ENCODE data around the gene DEPDC7. TPM values are rescaled to one million over a fixed set of nuclear protein-coding genes. Genes with fewer than 3 reads are reported as not detected.
"Not testable (repeated sequence)": the region's sequence is repeated elsewhere in the genome, so short reads cannot be mapped to it uniquely, and the experiment has no call there.

The DEPDC7 gene
- total and polyA plus RNA-seq, 3 donors from 2014 or later = 14.9 to 47.7 (median 23.2) TPM

- Histone ChIP-seq H3K36me3 (ENCODE audit: low read depth, missing control alignments) (no peaks in the 10 kb centered on the region), H3K27ac (no peak overlapping the region), H3K4me3 (no peak overlapping the region), H3K9me3 (no peaks in the 10 kb centered on the region), H3K27me3 (no peaks in the 10 kb centered on the region), H3K4me1 (no peaks in the 10 kb centered on the region)
- 71 to 72% methylated on average over 4 of the region's 4 CpGs for WGBS, 2 donors
- intact Hi-C loops (cut with DNase I; ENCODE audit: low total_unique reads) = no loop called here
- no peak for TF ChIP-seq POLR2A (IDR thresholded peaks at IDR 0.05)
- TF ChIP-seq CTCF (IDR thresholded peaks at IDR 0.05) = no peak
- DNase-seq = no peak
Observed at GRCh38 chr11:33027846-33028536, 12.3 kb downstream of the DEPDC7 start.

- Histone ChIP-seq H3K27ac (no peak overlapping the region), H3K4me3 (no peak overlapping the region)
- TF ChIP-seq CTCF (IDR thresholded peaks at IDR 0.05) (no peak), POLR2A (IDR thresholded peaks at IDR 0.05) (no peak)
Observed at GRCh38 chr11:33028537-33028914, 12.8 kb downstream of the DEPDC7 start.

GRCh38 chr11:33029218-33029617 lies 13.5 kb downstream of the DEPDC7 start:
- 89 to 93% methylated on average over 6 of the region's 6 CpGs for WGBS, 2 donors
- intact Hi-C loops (cut with DNase I; ENCODE audit: low total_unique reads); DNase-seq; H3K27me3 ChIP-seq; H3K36me3 ChIP-seq (ENCODE audit: low read depth, missing control alignments); H3K9me3 ChIP-seq; H3K4me3 ChIP-seq; H3K4me1 ChIP-seq; H3K27ac ChIP-seq: not testable (repeated sequence)

More at GRCh38 chr11:33028537-33028914, 12.8 kb downstream of the DEPDC7 start:
- no peaks in the 10 kb centered on the region for H3K36me3 ChIP-seq (ENCODE audit: low read depth, missing control alignments)
- no peak for DNase-seq
- no peaks in the 10 kb centered on the region for H3K9me3 ChIP-seq
- no peaks in the 10 kb centered on the region for H3K4me1 ChIP-seq
- H3K27me3 ChIP-seq = no peaks in the 10 kb centered on the region
- 75% methylated on average over 2 of the region's 2 CpGs for WGBS, 2 donors
- intact Hi-C loops (cut with DNase I; ENCODE audit: low total_unique reads) = no loop called here

GRCh38 chr11:33033493-33033892 lies 17.8 kb downstream of the DEPDC7 start:
- H3K4me1 ChIP-seq = no peaks in the 10 kb centered on the region
- H3K9me3 ChIP-seq = no peaks in the 10 kb centered on the region
- no peaks in the 10 kb centered on the region for H3K27me3 ChIP-seq
- TF ChIP-seq CTCF (IDR thresholded peaks at IDR 0.05) (no peak), POLR2A (IDR thresholded peaks at IDR 0.05) (no peak)
- H3K4me3 ChIP-seq = no peak overlapping the region
- H3K27ac ChIP-seq = no peak overlapping the region
- WGBS, 2 donors = 77 to 93% methylated on average over 4 of the region's 4 CpGs
- intact Hi-C loops (cut with DNase I; ENCODE audit: low total_unique reads) = no loop called here
- DNase-seq = no peak
- H3K36me3 ChIP-seq (ENCODE audit: low read depth, missing control alignments) = no peaks in the 10 kb centered on the region

GRCh38 chr11:33035011-33035410 lies 19.3 kb downstream of the DEPDC7 start:
- Histone ChIP-seq H3K4me1 (no peaks in the 10 kb centered on the region), H3K4me3 (no peak overlapping the region), H3K36me3 (ENCODE audit: low read depth, missing control alignments) (no peaks in the 10 kb centered on the region), H3K27ac (no peak overlapping the region), H3K9me3 (no peaks in the 10 kb centered on the region), H3K27me3 (no peaks in the 10 kb centered on the region)
- WGBS, 2 donors = 95 to 97% methylated on average over 1 of the region's 1 CpG
- intact Hi-C loops (cut with DNase I; ENCODE audit: low total_unique reads) = no loop called here
- TF ChIP-seq CTCF (IDR thresholded peaks at IDR 0.05) (no peak), POLR2A (IDR thresholded peaks at IDR 0.05) (no peak)
- DNase-seq = no peak

Measured in testis (tissue), 3 donors.